Measurements from ENCODE around the gene KNOP1.
A peak's percentile ranks its signal among the peaks of the same experiment; 100 is the strongest.

KNOP1 gene

GRCh38 chr16:19717741-19718623 lies at the start of gene KNOP1, which contains the start of gene IQCK:
Gene KNOP1, minus strand, starts transcription at chr16:19718227. Its CDS starts 3,192 bp downstream, at chr16:19715035.
Gene IQCK, plus strand, starts transcription at chr16:19718271. Its CDS starts 36 bp downstream, at chr16:19718307.
- peak; percentile 73 to 89 for DNase-seq

GRCh38 chr16:19767497-19767896 lies 49.5 kb upstream of the KNOP1 start:
- no peak for DNase-seq

- no peak for DNase-seq
Observed at GRCh38 chr16:19766988-19767387, 49.0 kb upstream of the KNOP1 start.

- no peak for DNase-seq
Observed at GRCh38 chr16:19766554-19766884, 48.5 kb upstream of the KNOP1 start.

GRCh38 chr16:19765860-19766553 lies 48.0 kb upstream of the KNOP1 start:
- peak in 1 of 2 experiments; percentile 45 for DNase-seq

GRCh38 chr16:19760356-19761060 lies 42.5 kb upstream of the KNOP1 start:
- DNase-seq = no peak

- DNase-seq = no peak
Observed at GRCh38 chr16:19757762-19758595, 40.0 kb upstream of the KNOP1 start.

- DNase-seq = no peak
Observed at GRCh38 chr16:19757026-19757425, 39.0 kb upstream of the KNOP1 start.

GRCh38 chr16:19755268-19755667 lies 37.2 kb upstream of the KNOP1 start:
- DNase-seq = no peak

GRCh38 chr16:19754644-19755036 lies 36.6 kb upstream of the KNOP1 start:
- DNase-seq = no peak

- DNase-seq = no peak
Observed at GRCh38 chr16:19753815-19754643, 36.0 kb upstream of the KNOP1 start.

- no peak for DNase-seq
Observed at GRCh38 chr16:19751478-19752385, 33.7 kb upstream of the KNOP1 start.

GRCh38 chr16:19749571-19750080 lies 31.6 kb upstream of the KNOP1 start:
- no peak for DNase-seq

- peak in 1 of 2 experiments; percentile 19 for DNase-seq
Observed at GRCh38 chr16:19748389-19749168, 30.6 kb upstream of the KNOP1 start.

- DNase-seq = no peak
Observed at GRCh38 chr16:19746561-19746960, 28.5 kb upstream of the KNOP1 start.

GRCh38 chr16:19745286-19746010 lies 27.4 kb upstream of the KNOP1 start:
- DNase-seq = no peak

GRCh38 chr16:19744670-19745069 lies 26.6 kb upstream of the KNOP1 start:
- no peak for DNase-seq

GRCh38 chr16:19743816-19744159 lies 25.8 kb upstream of the KNOP1 start:
- no peak for DNase-seq

- DNase-seq = no peak
Observed at GRCh38 chr16:19741354-19741753, 23.3 kb upstream of the KNOP1 start.

Measured in NCI-H446 (cell line).